HepG2 (cell line): Measurements from ENCODE around the gene KRTAP4-7. TPM values are rescaled to one million over a fixed set of nuclear protein-coding genes. Genes with fewer than 3 reads are reported as not detected.
A peak's percentile ranks its signal among the peaks of the same experiment; 100 is the strongest.

Source experiments
- ATAC-seq: fragments of 200-7000 bp; cut with Tn5 transposase; 3 replicates; pipeline ENCODE4 v1.9.1; 2020; ENCODE audit warnings: mild to moderate bottlenecking, moderate library complexity
- BruUV-seq: library from RNA; stranded (reverse); fragments of 400-500 nt; replicated peaks from 2 replicates; lab custom pipeline; 2021; lab: Mats Ljungman, UMichigan
- CTCF ChIA-PET: fragments of 300-600 bp; formaldehyde crosslinking; extraction: SDS; loops from one replicate; lab custom pipeline; 2021; ENCODE audit warnings: low total read pairs, inconsistent platforms, low intra/inter-chr PET ratio; lab: Yijun Ruan, JAX
- POLR2A ChIA-PET: fragments of 350-600 bp; sonication (Branson Sonifier 250); formaldehyde crosslinking; loops from one replicate; lab custom pipeline; 2020; ENCODE audit warnings: antibody characterized with exemption, inconsistent platforms; lab: Yijun Ruan, JAX
- DNase-seq: peaks from one replicate; pipeline ENCODE4 v3.0.0-alpha.2; 2015; ENCODE audit warnings: low spot score
- FAIRE-seq: peaks from 3 replicates; lab custom pipeline; 2011; peaks lifted over from hg19 to GRCh38; lab: Jason Lieb, UNC
- H2AFZ ChIP-seq: one replicate; pipeline ENCODE4 v1.6.1; 2011; ENCODE audit warnings: low read length, inconsistent platforms
- H3K27ac ChIP-seq: fragments of 300-600 bp; 3 replicates; pipeline ENCODE4 v1.8.0; 2011; ENCODE audit warnings: mixed run types, mild to moderate bottlenecking, mixed read lengths, low read length, inconsistent platforms; ENCODE audit not compliant: insufficient read depth; ENCODE audit errors: extremely low read length
- H3K27me3 ChIP-seq, 2 experiments: fragments of 200-600 bp in 1 of 2; 2 replicates in 1 of 2; 3 replicates in 1 of 2; pipeline versions ENCODE4 v1.6.0 to v1.8.0; 2011; ENCODE audit warnings: low read length in 2 of 2, mild to moderate bottlenecking in 2 of 2, moderate library complexity in 2 of 2, inconsistent platforms in 1 of 2; ENCODE audit not compliant: insufficient read depth in 2 of 2, control insufficient read depth in 1 of 2
- H3K36me3 ChIP-seq, 2 experiments: fragments of 200-600 bp in 1 of 2; replicated peaks in 1 of 2; 2 replicates in 1 of 2; 3 replicates in 1 of 2; pipeline versions ENCODE4 v1.5.1 to v1.8.0; 2011; ENCODE audit warnings: low read length in 2 of 2, inconsistent platforms in 1 of 2; ENCODE audit not compliant: insufficient read depth in 2 of 2, control insufficient read depth in 1 of 2
- H3K4me1 ChIP-seq: 2 replicates; pipeline ENCODE4 v1.5.1; 2012; ENCODE audit warnings: low read length, inconsistent platforms; ENCODE audit not compliant: insufficient read depth
- H3K4me2 ChIP-seq: 2 replicates; pipeline ENCODE4 v1.6.0; 2011; ENCODE audit warnings: low read depth, low read length, inconsistent platforms
- H3K4me3 ChIP-seq, 3 experiments: fragments of 200-600 bp in 1 of 3; sonication (generic), shearing (Covaris generic) in 1 of 3; replicated peaks in 1 of 3; 2 replicates each; pipeline ENCODE4 v1.5.1; 2011 to 2016; ENCODE audit warnings: low read length in 3 of 3, inconsistent platforms in 2 of 3, low read depth in 2 of 3, mild to moderate bottlenecking in 2 of 3, control low read depth in 1 of 3, mixed read lengths in 1 of 3; ENCODE audit not compliant: insufficient read depth in 1 of 3
- H3K79me2 ChIP-seq: one replicate; pipeline ENCODE4 v1.6.1; 2011; ENCODE audit warnings: low read length, inconsistent platforms; ENCODE audit not compliant: insufficient read depth
- H3K9ac ChIP-seq: 2 replicates; pipeline ENCODE4 v1.6.0; 2011; ENCODE audit warnings: mild to moderate bottlenecking, low read depth, low read length, inconsistent platforms; ENCODE audit not compliant: insufficient read depth
- H3K9me3 ChIP-seq: 2 replicates; pipeline ENCODE4 v1.5.1; 2012; ENCODE audit warnings: mild to moderate bottlenecking, low read length
- H4K20me1 ChIP-seq: 2 replicates; pipeline ENCODE4 v1.6.0; 2011; ENCODE audit warnings: inconsistent platforms, mild to moderate bottlenecking, low read length, moderate library complexity; ENCODE audit not compliant: insufficient read depth
- ATF3 ChIP-seq: sonication (generic); formaldehyde crosslinking; IDR thresholded peaks from 2 replicates; pipeline ENCODE4 v1.4.0; 2020; ENCODE audit warnings: missing genetic modification reagents
- ATF4 ChIP-seq, 2 experiments: fragments of 450-650 bp in 1 of 2; sonication (generic) in 1 of 2; formaldehyde crosslinking; IDR thresholded peaks; 2 replicates each; pipeline versions ENCODE4 v1.5.0 to v1.8.0; 2020 to 2022; ENCODE audit warnings: mild to moderate bottlenecking in 1 of 2, missing genetic modification reagents in 1 of 2
- CBX2 ChIP-seq, 2 experiments: fragments of 200-600 bp in 1 of 2; sonication (generic); formaldehyde crosslinking in 1 of 2; IDR thresholded peaks; 2 replicates each; pipeline versions ENCODE4 v1.7.0 to v1.8.1; 2018 to 2022; ENCODE audit warnings: low read depth in 2 of 2, low read length in 1 of 2, mild to moderate bottlenecking in 1 of 2, missing genetic modification reagents in 1 of 2
- CEBPB ChIP-seq: IDR thresholded peaks from 2 replicates; pipeline ENCODE4 v1.6.1; 2011; ENCODE audit warnings: low read depth, low read length, improper control_type of control experiment, borderline replicate concordance
- CEBPG ChIP-seq: IDR thresholded peaks from 2 replicates; pipeline ENCODE4 v1.6.1; 2016
- FOSL2 ChIP-seq: sonication (generic); formaldehyde crosslinking; IDR thresholded peaks from 2 replicates; pipeline ENCODE4 v1.4.0; 2020; ENCODE audit warnings: missing genetic modification reagents
- FOXA1 ChIP-seq, 2 experiments: fragments of 450-650 bp in 1 of 2; sonication (generic) in 1 of 2; formaldehyde crosslinking in 1 of 2; IDR thresholded peaks; 2 replicates each; pipeline versions ENCODE4 v1.4.0 to v1.6.1; 2016 to 2020; ENCODE audit warnings: missing genetic modification reagents in 1 of 2
- KDM5A ChIP-seq: fragments of 200-600 bp; sonication (generic); IDR thresholded peaks from 2 replicates; pipeline ENCODE4 v1.7.0; 2018; ENCODE audit warnings: antibody characterized with exemption, mild to moderate bottlenecking, low read length, borderline replicate concordance
- MAFK ChIP-seq, 2 experiments: IDR thresholded peaks in 1 of 2; conservative IDR thresholded peaks in 1 of 2; 2 replicates each; pipeline ENCODE4 v1.6.1; 2011; ENCODE audit warnings: improper control_type of control experiment in 2 of 2, low read length in 2 of 2
- MIER2 ChIP-seq: IDR thresholded peaks from 2 replicates; pipeline ENCODE4 v1.6.1; 2016; ENCODE audit warnings: missing biosample characterization, missing genetic modification reagents
- NCOA5 ChIP-seq: sonication (generic); formaldehyde crosslinking; IDR thresholded peaks from 2 replicates; pipeline ENCODE4 v1.4.0; 2020; ENCODE audit warnings: missing genetic modification reagents
- SUZ12 ChIP-seq: fragments of 150-350 bp; IDR thresholded peaks from 2 replicates; pipeline ENCODE4 v1.6.1; 2014; ENCODE audit warnings: low read depth, low read length
- ZNF234 ChIP-seq: sonication (generic); formaldehyde crosslinking; conservative IDR thresholded peaks from 2 replicates; pipeline ENCODE4 v1.5.1; 2020; ENCODE audit warnings: mild to moderate bottlenecking, missing genetic modification reagents
- ZNF510 ChIP-seq: sonication (generic); formaldehyde crosslinking; IDR thresholded peaks from 2 replicates; pipeline ENCODE4 v1.4.0; 2020; ENCODE audit warnings: low read depth, mild to moderate bottlenecking, missing genetic modification reagents
- ZNF562 ChIP-seq: sonication (generic); formaldehyde crosslinking; IDR thresholded peaks from 2 replicates; pipeline ENCODE4 v1.8.0; 2022; ENCODE audit warnings: missing genetic modification reagents, borderline replicate concordance
- ZSCAN25 ChIP-seq: sonication (generic); formaldehyde crosslinking; IDR thresholded peaks from 2 replicates; pipeline ENCODE4 v1.8.0; 2022; ENCODE audit warnings: mild to moderate bottlenecking, missing genetic modification reagents
- WGBS: methylation state at CpG from one replicate; pipeline ENCODE4 v1.1.6; 2017; ENCODE audit warnings: low lambda C conversion rate; 5-methylcytosine and 5-hydroxymethylcytosine counted together
- in situ Hi-C: cut with HindIII; loops from 2 replicates; pipeline ENCODE4 v1.10.0; 2017; ENCODE audit warnings: low pct_unique_long_range_greater_than_20kb; ENCODE audit not compliant: extremely low pct_ligation_motif_present
- intact Hi-C: fragments of 100-400 bp; cut with micrococcal nuclease; formaldehyde crosslinking; loops from one replicate; pipeline ENCODE4 v1.10.0; 2022; ENCODE audit not compliant: unreplicated experiment
- polyA plus RNA-seq, 8 experiments: library from polyadenylated mRNA; depleted of rRNA in 3 of 8; stranded (reverse) in 7 of 8; unstranded in 1 of 8; fragments of >200 nt; fragmentation: Illumina TruSeq in 4 of 8; extraction: Trizol in 4 of 8; gene quantifications; 2 replicates each; pipeline versions ENCODE4 v1.2.1 to v1.2.3, GENCODE V29; 2011 to 2016; ENCODE audit warnings: low read depth in 4 of 8, missing spikeins in 1 of 8, mixed read lengths in 1 of 8; ENCODE audit not compliant: insufficient read depth in 1 of 8
- total RNA-seq, 5 experiments: library from RNA; depleted of rRNA; stranded (reverse); fragments of >200 nt; fragmentation: Illumina TruSeq; extraction: Trizol; gene quantifications; 2 replicates each; pipeline ENCODE4 v1.2.3, GENCODE V29; 2016; ENCODE audit warnings: low read depth in 1 of 5

The KRTAP4-7 gene
- total and polyA plus RNA-seq, 2 of the 13 experiments (the other 11 are each of a cell fraction or from before 2014, with no cell fraction given) = not detected

DNA sequence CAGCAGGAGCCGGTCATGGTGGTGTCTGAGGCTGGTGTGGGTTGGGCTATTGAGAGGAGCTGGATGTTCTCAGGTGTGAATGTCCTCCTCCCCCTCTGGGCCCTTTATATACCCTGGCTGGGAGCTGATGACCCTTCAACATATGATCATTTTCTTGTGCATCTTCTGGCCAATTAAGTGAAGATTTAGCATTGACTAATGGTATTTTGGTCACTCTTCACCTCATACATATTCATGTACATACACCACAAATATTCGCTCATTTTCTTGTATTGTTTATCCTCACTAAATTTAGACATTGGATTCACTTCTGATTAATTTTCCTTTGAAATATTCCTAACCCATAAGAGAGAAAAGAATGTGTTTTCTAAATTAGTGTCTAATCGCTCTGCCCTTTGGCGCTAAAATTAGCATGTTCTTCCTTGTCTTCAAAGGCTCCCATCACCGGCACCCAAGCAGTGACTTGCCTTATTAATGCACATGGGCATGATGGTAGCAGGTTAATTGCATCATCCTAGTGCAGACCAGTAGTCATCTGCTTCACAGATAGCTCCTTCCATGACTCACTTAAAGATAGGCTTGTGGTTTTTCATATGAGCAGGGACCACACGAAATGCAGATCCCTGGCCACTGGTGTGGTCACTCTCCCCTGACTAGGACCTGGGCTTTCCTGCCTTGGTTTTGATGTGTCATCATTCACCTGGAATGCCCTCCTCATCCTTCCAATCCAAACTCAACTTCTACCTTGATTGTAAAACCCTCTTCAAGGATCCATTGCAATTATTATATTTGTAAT lies 17.9 kb upstream of the KRTAP4-7 start, which contains the start of gene KRTAP2-4:
Gene KRTAP2-4, minus strand, starts transcription at position 51 of the 796 bp plus-strand sequence. Its CDS starts 34 bp downstream, at position 17.
- no peak within 1 kb of the TSS for H3K4me3 ChIP-seq
- no peak within 1 kb of the TSS for H3K9ac ChIP-seq
- ChIA-PET POLR2A (no interaction called here), CTCF (no interaction called here)
- H3K36me3 ChIP-seq = no peaks in the 10 kb centered on the region
- no peak within 1 kb of the TSS for H3K27ac ChIP-seq
- FAIRE-seq = no peak
- H3K79me2 ChIP-seq = no peaks in the 10 kb centered on the region
- 82% methylated on average over 6 of the region's 6 CpGs for WGBS
- H4K20me1 ChIP-seq = no peaks in the 10 kb centered on the region
- intact Hi-C loops = no loop called here
- peak; percentile 28 for DNase-seq
- ATAC-seq = no peak
- H3K9me3 ChIP-seq = no peaks in the 10 kb centered on the region
- BruUV-seq = no TSS peak
- in situ Hi-C loops = no loop called here
- peaks cover 23% of the 10 kb centered on the region for H3K4me1 ChIP-seq
- H3K4me2 ChIP-seq = no peak within 1 kb of the TSS
- no peaks in the 10 kb centered on the region for H3K27me3 ChIP-seq
- no peak within 1 kb of the TSS for H2AFZ ChIP-seq
- TF ChIP-seq MAFK (conservative IDR thresholded peaks at IDR 0.05 in 1 of 2, IDR thresholded peaks at IDR 0.05 in 1 of 2; ENCODE audit: low read length in 2 of 2) (peak in 1 of 2 experiments; percentile 5; a peak in 1 of 4 replicates), SUZ12 (no peak), FOXA1 (IDR thresholded peaks at IDR 0.05) (no peak), FOXA1 (CRISPR knock-in tag; IDR thresholded peaks at IDR 0.05) (no peak), MIER2 (CRISPR knock-in tag) (no peak), CEBPB (peak; percentile 60), ZSCAN25 (CRISPR knock-in tag) (no peak), CEBPG (CRISPR knock-in tag) (0 out of 2 replicates have a peak, but pooled peaks have one; percentile 50), ZNF562 (CRISPR knock-in tag) (no peak), ATF4 (CRISPR knock-in tag; IDR thresholded peaks at IDR 0.05) (peak in 1 of 2 experiments; percentile 61; a peak in 1 of 4 replicates), ATF3 (CRISPR knock-in tag) (0 out of 2 replicates have a peak, but pooled peaks have one; percentile 26), FOSL2 (CRISPR knock-in tag) (peak; percentile 53), NCOA5 (CRISPR knock-in tag) (no peak), ZNF510 (CRISPR knock-in tag) (no peak), ZNF234 (CRISPR knock-in tag) (no peak), CBX2 (IDR thresholded peaks at IDR 0.05; ENCODE audit: low read depth, low read length) (no peak), CBX2 (CRISPR knock-in tag; IDR thresholded peaks at IDR 0.05; ENCODE audit: low read depth) (no peak), KDM5A (no peak)
